GM12878 (cell line): ENCODE measurements around the gene ASB3. TPM values are rescaled to one million over a fixed set of nuclear protein-coding genes. Genes with fewer than 3 reads are reported as not detected.
A peak's percentile ranks its signal among the peaks of the same experiment; 100 is the strongest.

Experiments used
- ATAC-seq: fragments of 200-7000 bp; cut with Tn5 transposase; 3 replicates; pipeline ENCODE4 v1.9.1; 2020; ENCODE audit warnings: mild to moderate bottlenecking, moderate library complexity
- BruUV-seq: library from RNA; stranded (reverse); fragments of 400-500 nt; replicated peaks from 2 replicates; lab custom pipeline; 2021; lab: Mats Ljungman, UMichigan
- CTCF ChIA-PET: fragments of 300-600 bp; sonication (Branson Sonifier 250); formaldehyde crosslinking; extraction: SDS; loops from one replicate; lab custom pipeline; 2021; ENCODE audit warnings: inconsistent platforms; lab: Yijun Ruan, JAX
- POLR2A ChIA-PET: fragments of 350-600 bp; formaldehyde crosslinking; extraction: SDS; loops from one replicate; lab custom pipeline; 2021; ENCODE audit warnings: inconsistent platforms; lab: Charles Lee
- RAD21 ChIA-PET: fragments of 300-600 bp; sonication (Branson Sonifier 250); formaldehyde crosslinking; loops from one replicate; lab custom pipeline; 2023; ENCODE audit warnings: antibody characterized with exemption; ENCODE audit not compliant: unreplicated experiment; lab: Charles Lee
- SMC1A ChIA-PET: fragments of 300-600 bp; sonication (Branson Sonifier 250); formaldehyde crosslinking; loops from one replicate; lab custom pipeline; 2023; ENCODE audit not compliant: unreplicated experiment, uncharacterized antibody; lab: Charles Lee
- DNase-seq: peaks from one replicate; pipeline ENCODE4 v3.0.0-alpha.2; 2011; ENCODE audit warnings: low read depth, low spot score
- FAIRE-seq: peaks from 3 replicates; lab custom pipeline; 2011; peaks lifted over from hg19 to GRCh38; lab: Jason Lieb, UNC
- H2AFZ ChIP-seq: 2 replicates; pipeline ENCODE4 v1.6.0; 2011; ENCODE audit warnings: low read depth, low read length, control low read depth; ENCODE audit not compliant: control insufficient read depth
- H3K27ac ChIP-seq: 2 replicates; pipeline ENCODE4 v1.5.1; 2011; ENCODE audit warnings: control low read depth; ENCODE audit not compliant: control insufficient read depth, insufficient read depth
- H3K27me3 ChIP-seq, 2 experiments: replicated peaks in 1 of 2; 2 replicates each; pipeline versions ENCODE4 v1.6.0 to v1.6.1; 2011; ENCODE audit warnings: low read length in 1 of 2; ENCODE audit not compliant: control insufficient read depth in 2 of 2, insufficient read depth in 2 of 2
- H3K36me3 ChIP-seq, 2 experiments: 2 replicates each; pipeline ENCODE4 v1.5.1; 2011; ENCODE audit warnings: low read length in 1 of 2; ENCODE audit not compliant: control insufficient read depth in 2 of 2, insufficient read depth in 2 of 2
- H3K4me1 ChIP-seq: 2 replicates; pipeline ENCODE4 v1.6.1; 2011; ENCODE audit warnings: mild to moderate bottlenecking, low read length, moderate library complexity, mixed read lengths; ENCODE audit not compliant: control insufficient read depth, insufficient read depth
- H3K4me2 ChIP-seq: 2 replicates; pipeline ENCODE4 v1.6.0; 2011; ENCODE audit warnings: control low read depth; ENCODE audit not compliant: control insufficient read depth, insufficient read depth
- H3K4me3 ChIP-seq: fragments of 200-600 bp; sonication (generic); 2 replicates; pipeline ENCODE4 v1.5.1; 2016
- H3K79me2 ChIP-seq: 2 replicates; pipeline ENCODE4 v1.6.0; 2011; ENCODE audit warnings: low read length; ENCODE audit not compliant: control insufficient read depth, insufficient read depth
- H3K9ac ChIP-seq: 2 replicates; pipeline ENCODE4 v1.8.0; 2011; ENCODE audit warnings: low read length, control low read depth, mixed read lengths; ENCODE audit not compliant: control insufficient read depth, insufficient read depth
- H3K9me3 ChIP-seq: replicated peaks from 3 replicates; pipeline ENCODE4 v1.5.1; 2011; ENCODE audit warnings: mild to moderate bottlenecking, low read length; ENCODE audit not compliant: control insufficient read depth, insufficient read depth
- H4K20me1 ChIP-seq: 2 replicates; pipeline ENCODE4 v1.6.0; 2011; ENCODE audit not compliant: control insufficient read depth, insufficient read depth
- ATF7 ChIP-seq: fragments of 450-650 bp; IDR thresholded peaks from 2 replicates; pipeline ENCODE4 v1.6.1; 2016; ENCODE audit warnings: low read depth, mild to moderate bottlenecking
- CEBPB ChIP-seq, 2 experiments: fragments of 150-350 bp in 1 of 2; IDR thresholded peaks; 2 replicates each; pipeline ENCODE4 v1.6.1; 2012 to 2014; ENCODE audit warnings: low read depth in 2 of 2, low read length in 2 of 2, borderline replicate concordance in 1 of 2, inconsistent platforms in 1 of 2
- HDGF ChIP-seq: fragments of 450-650 bp; IDR thresholded peaks from 2 replicates; pipeline ENCODE4 v1.6.1; 2016; ENCODE audit warnings: antibody characterized with exemption
- MAX ChIP-seq: IDR thresholded peaks from 2 replicates; pipeline ENCODE4 v1.6.1; 2012; ENCODE audit warnings: low read depth, low read length, improper control_type of control experiment
- MLLT1 ChIP-seq: fragments of 450-650 bp; IDR thresholded peaks from 2 replicates; pipeline ENCODE4 v1.6.1; 2016; ENCODE audit warnings: mild to moderate bottlenecking
- RUNX3 ChIP-seq: IDR thresholded peaks from 2 replicates; pipeline ENCODE4 v1.6.1; 2012; ENCODE audit warnings: low read length, inconsistent platforms
- in situ Hi-C: fragments of 300-500 bp; cut with MboI; formaldehyde crosslinking; loops from 9 replicates; pipeline ENCODE4 v1.14.3; 2018; ENCODE audit warnings: mixed read lengths
- intact Hi-C: fragments of 100-400 bp; cut with micrococcal nuclease; formaldehyde crosslinking; loops from one replicate; pipeline ENCODE4 v1.14.2; 2022; ENCODE audit not compliant: unreplicated experiment
- polyA plus RNA-seq, 11 experiments: library from polyadenylated mRNA; depleted of rRNA in 4 of 11; unstranded in 6 of 11; stranded (reverse) in 5 of 11; fragments of >200 nt; fragmentation: Nextera tagmentation in 4 of 11; fragmentation: Illumina TruSeq in 1 of 11; extraction: Ambion mirVana in 4 of 11; extraction: Trizol in 1 of 11; gene quantifications; 1 replicate in 1 of 11; 2 replicates in 10 of 11; pipeline versions ENCODE4 v1.2.1 to v1.2.3, GENCODE V29; 2011 to 2016; ENCODE audit warnings: inconsistent platforms in 2 of 11, missing spikeins in 2 of 11, low read depth in 1 of 11
- total RNA-seq, 4 experiments: library from RNA; depleted of rRNA in 3 of 4; stranded (reverse); fragments of >200 nt in 3 of 4; fragmentation: Illumina TruSeq in 1 of 4; extraction: Trizol in 1 of 4; gene quantifications; 2 replicates each; pipeline versions ENCODE4 v1.2.1 to v1.2.3, GENCODE V29; 2013 to 2021
- TF ChIP-seq, protein P1 (sequence below): fragments of 450-650 bp; IDR thresholded peaks from 2 replicates; pipeline ENCODE4 v1.6.1; 2018; ENCODE audit warnings: mild to moderate bottlenecking, low read depth, moderate library complexity; ENCODE audit not compliant: partially characterized antibody
- TF ChIP-seq, protein P2 (sequence below): IDR thresholded peaks from 2 replicates; pipeline ENCODE4 v1.6.1; 2012; ENCODE audit warnings: mild to moderate bottlenecking, low read depth, low read length

Gene ASB3
- total and polyA plus RNA-seq, 10 of the 15 experiments (the other 5 are each of a cell fraction or from before 2014, with no cell fraction given): 16.4 to 30.9 (median 22.6) TPM

- TF ChIP-seq, protein P1, sequence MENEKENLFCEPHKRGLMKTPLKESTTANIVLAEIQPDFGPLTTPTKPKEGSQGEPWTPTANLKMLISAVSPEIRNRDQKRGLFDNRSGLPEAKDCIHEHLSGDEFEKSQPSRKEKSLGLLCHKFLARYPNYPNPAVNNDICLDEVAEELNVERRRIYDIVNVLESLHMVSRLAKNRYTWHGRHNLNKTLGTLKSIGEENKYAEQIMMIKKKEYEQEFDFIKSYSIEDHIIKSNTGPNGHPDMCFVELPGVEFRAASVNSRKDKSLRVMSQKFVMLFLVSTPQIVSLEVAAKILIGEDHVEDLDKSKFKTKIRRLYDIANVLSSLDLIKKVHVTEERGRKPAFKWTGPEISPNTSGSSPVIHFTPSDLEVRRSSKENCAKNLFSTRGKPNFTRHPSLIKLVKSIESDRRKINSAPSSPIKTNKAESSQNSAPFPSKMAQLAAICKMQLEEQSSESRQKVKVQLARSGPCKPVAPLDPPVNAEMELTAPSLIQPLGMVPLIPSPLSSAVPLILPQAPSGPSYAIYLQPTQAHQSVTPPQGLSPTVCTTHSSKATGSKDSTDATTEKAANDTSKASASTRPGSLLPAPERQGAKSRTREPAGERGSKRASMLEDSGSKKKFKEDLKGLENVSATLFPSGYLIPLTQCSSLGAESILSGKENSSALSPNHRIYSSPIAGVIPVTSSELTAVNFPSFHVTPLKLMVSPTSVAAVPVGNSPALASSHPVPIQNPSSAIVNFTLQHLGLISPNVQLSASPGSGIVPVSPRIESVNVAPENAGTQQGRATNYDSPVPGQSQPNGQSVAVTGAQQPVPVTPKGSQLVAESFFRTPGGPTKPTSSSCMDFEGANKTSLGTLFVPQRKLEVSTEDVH: no peak
- TF ChIP-seq HDGF (no peak), CEBPB (IDR thresholded peaks at IDR 0.05; ENCODE audit: borderline replicate concordance in 1 of 2, low read depth in 2 of 2, low read length in 2 of 2) (no peak), MAX (no peak)
These were observed 1.4 kb downstream of the ASB3 start (continued) for GRCh38 chr2:53785366-53785765.

DNA sequence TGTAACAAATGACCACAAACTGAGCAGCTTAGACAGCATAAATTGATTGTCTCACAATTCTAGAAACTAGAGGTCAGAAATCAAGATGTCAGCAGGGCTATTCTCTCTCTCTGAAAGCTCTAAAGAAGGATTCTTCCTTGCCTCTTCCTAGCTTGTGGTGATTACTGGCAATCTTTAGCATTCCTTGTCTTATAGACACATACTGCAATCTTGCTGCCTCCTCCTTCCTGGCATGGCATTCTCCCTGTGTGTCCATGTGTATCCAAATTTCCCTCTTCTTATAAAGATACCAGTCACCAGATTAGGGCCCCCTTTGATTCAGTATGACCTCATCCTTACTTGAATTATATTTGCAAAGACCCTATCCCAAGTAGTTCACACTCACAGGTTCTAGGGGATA is 2.3 kb downstream of the ASB3 start:
- no peak overlapping the region for H2AFZ ChIP-seq
- 0 out of 2 replicates have a peak, but pooled peaks cover 2% of the 10 kb centered on the region for H3K4me1 ChIP-seq
- peak overlapping the region; percentile 97 for H3K4me3 ChIP-seq
- peaks cover 85% of the 10 kb centered on the region for H3K79me2 ChIP-seq
- peaks cover 0 to 9% of the 10 kb centered on the region in 2 experiments; a peak in 2 of 4 replicates for H3K36me3 ChIP-seq
- no peaks in the 10 kb centered on the region for H4K20me1 ChIP-seq
- FAIRE-seq: no peak
- CTCF ChIA-PET: interaction anchor here (1.1 kb wide), 2 partner anchors 13 to 17 kb away, joined by 3 to 7 read pairs; partner anchors contain the start of gene CHAC2
- DNase-seq: no peak
- H3K27ac ChIP-seq: peak overlapping the region; percentile 27; the same call in 1 of the 2 replicates
- in situ Hi-C loops: no loop called here
- SMC1A ChIA-PET: interaction anchor here (0.9 to 6.5 kb wide), 2 partner anchors 15 to 186 kb away, joined by 3 to 44 read pairs; partner anchors contain the start of genes CHAC2 and PSME4
- intact Hi-C loops: no loop called here
- ATAC-seq: no peak
- no peaks in the 10 kb centered on the region; the same call in 2 of the 3 replicates for H3K9me3 ChIP-seq
- H3K4me2 ChIP-seq: peak overlapping the region; percentile 90
- H3K9ac ChIP-seq: peak overlapping the region; percentile 92
- RAD21 ChIA-PET: interaction anchor here (1.6 kb wide), 1 partner anchor 17 kb away, joined by 9 read pairs; the partner anchor contains the start of gene CHAC2
- no TSS peak for BruUV-seq
- no peaks in the 10 kb centered on the region for H3K27me3 ChIP-seq
- TF ChIP-seq RUNX3: 0 out of 2 replicates have a peak, but pooled peaks have one; percentile 6
- TF ChIP-seq MLLT1: no peak
- TF ChIP-seq, protein P2, sequence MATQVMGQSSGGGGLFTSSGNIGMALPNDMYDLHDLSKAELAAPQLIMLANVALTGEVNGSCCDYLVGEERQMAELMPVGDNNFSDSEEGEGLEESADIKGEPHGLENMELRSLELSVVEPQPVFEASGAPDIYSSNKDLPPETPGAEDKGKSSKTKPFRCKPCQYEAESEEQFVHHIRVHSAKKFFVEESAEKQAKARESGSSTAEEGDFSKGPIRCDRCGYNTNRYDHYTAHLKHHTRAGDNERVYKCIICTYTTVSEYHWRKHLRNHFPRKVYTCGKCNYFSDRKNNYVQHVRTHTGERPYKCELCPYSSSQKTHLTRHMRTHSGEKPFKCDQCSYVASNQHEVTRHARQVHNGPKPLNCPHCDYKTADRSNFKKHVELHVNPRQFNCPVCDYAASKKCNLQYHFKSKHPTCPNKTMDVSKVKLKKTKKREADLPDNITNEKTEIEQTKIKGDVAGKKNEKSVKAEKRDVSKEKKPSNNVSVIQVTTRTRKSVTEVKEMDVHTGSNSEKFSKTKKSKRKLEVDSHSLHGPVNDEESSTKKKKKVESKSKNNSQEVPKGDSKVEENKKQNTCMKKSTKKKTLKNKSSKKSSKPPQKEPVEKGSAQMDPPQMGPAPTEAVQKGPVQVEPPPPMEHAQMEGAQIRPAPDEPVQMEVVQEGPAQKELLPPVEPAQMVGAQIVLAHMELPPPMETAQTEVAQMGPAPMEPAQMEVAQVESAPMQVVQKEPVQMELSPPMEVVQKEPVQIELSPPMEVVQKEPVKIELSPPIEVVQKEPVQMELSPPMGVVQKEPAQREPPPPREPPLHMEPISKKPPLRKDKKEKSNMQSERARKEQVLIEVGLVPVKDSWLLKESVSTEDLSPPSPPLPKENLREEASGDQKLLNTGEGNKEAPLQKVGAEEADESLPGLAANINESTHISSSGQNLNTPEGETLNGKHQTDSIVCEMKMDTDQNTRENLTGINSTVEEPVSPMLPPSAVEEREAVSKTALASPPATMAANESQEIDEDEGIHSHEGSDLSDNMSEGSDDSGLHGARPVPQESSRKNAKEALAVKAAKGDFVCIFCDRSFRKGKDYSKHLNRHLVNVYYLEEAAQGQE: no peak
- 0 out of 2 replicates have a peak, but pooled peaks have one; percentile 21 for TF ChIP-seq ATF7
- POLR2A ChIA-PET: interaction anchor here (6.6 kb wide), 1 partner anchor 17 kb away, joined by 37 read pairs; the partner anchor contains the start of gene CHAC2
